AG04449 (cell line): ENCODE results near the gene SNCAIP.

Experiments
- CTCF ChIA-PET: fragments of 350-600 bp; formaldehyde crosslinking; extraction: SDS; loops from one replicate; lab custom pipeline; 2021; ENCODE audit warnings: antibody characterized with exemption; lab: Yijun Ruan, JAX
- POLR2A ChIA-PET: fragments of 400-600, 350-600 bp; formaldehyde crosslinking; extraction: SDS; loops from one replicate; lab custom pipeline; 2020; ENCODE audit warnings: antibody characterized with exemption, inconsistent platforms; lab: Yijun Ruan, JAX
- DNase-seq: peaks from one replicate; pipeline ENCODE4 v3.0.0-alpha.2; 2010; ENCODE audit warnings: low read depth, low spot score
- H3K4me3 ChIP-seq: 2 replicates; pipeline ENCODE4 v1.5.1; 2011; ENCODE audit warnings: low read depth, mild to moderate bottlenecking, control low read depth, low read length
- TF ChIP-seq, protein P1 (sequence below): IDR thresholded peaks from one replicate; pipeline ENCODE4 v1.5.1; 2011; ENCODE audit warnings: mild to moderate bottlenecking, moderate library complexity, low read length, control low read depth, inconsistent platforms; ENCODE audit not compliant: insufficient read depth; ENCODE audit errors: missing control alignments

Gene SNCAIP

DNA sequence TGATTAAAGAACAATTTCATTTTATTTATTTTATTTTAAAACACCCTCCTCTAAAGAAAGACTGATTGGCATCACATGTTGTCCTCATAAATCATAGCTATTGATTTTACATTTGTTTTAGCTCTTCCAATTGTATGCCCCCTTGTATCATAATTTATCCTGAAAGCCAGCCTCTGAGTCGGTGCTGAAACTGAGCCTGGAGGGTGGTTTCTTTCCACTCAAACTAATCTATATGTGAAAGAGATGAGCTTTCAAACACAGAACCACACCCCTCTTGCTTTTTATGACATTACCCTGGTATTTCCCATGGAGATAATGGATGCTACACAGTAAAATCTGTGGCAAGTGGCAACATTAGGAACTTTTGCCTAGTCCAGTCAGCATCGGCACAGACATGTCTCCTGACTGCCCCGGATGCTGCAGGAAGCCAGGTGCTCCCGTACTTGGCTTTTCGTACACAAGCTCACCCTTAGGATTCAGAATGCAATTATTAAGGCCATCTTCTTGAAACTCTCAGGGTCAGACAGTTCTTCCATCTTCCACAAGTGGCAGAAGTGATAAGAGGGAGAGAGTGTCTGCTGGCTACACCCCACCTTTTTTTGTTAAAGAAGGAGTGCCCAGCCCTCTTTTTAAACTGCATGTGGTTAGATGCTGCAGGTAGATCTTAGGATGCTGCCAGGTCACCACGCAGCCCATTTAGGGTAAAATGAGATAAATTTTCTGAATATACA is 91.1 kb downstream of the SNCAIP start:
- no peak for DNase-seq
- no peak overlapping the region for H3K4me3 ChIP-seq
- TF ChIP-seq, protein P1, sequence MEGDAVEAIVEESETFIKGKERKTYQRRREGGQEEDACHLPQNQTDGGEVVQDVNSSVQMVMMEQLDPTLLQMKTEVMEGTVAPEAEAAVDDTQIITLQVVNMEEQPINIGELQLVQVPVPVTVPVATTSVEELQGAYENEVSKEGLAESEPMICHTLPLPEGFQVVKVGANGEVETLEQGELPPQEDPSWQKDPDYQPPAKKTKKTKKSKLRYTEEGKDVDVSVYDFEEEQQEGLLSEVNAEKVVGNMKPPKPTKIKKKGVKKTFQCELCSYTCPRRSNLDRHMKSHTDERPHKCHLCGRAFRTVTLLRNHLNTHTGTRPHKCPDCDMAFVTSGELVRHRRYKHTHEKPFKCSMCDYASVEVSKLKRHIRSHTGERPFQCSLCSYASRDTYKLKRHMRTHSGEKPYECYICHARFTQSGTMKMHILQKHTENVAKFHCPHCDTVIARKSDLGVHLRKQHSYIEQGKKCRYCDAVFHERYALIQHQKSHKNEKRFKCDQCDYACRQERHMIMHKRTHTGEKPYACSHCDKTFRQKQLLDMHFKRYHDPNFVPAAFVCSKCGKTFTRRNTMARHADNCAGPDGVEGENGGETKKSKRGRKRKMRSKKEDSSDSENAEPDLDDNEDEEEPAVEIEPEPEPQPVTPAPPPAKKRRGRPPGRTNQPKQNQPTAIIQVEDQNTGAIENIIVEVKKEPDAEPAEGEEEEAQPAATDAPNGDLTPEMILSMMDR: no peak
- CTCF ChIA-PET: interaction anchor here (1.1 to 1.3 kb wide), 2 partner anchors 14 to 209 kb away, joined by 3 read pairs; no protein-coding TSS in a partner anchor
- POLR2A ChIA-PET: no interaction called here

DNA sequence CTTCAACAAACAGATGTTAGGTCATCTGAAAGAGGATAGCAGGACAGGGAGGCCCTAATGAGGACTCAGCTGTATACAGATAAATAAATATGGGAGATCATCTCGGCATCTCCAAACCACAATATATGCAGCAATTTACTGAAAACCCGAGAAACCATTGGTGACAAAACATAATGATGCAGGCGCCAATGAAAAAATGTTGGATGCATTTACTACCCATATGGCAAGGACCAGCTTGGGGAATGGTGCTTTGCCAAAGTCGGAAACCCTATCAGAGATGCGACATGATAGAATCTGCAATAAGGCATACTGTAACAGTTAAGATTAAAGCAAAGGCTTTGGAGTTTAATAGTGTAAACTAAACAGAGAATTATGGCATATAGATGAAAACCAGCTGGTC is 92.0 kb downstream of the SNCAIP start:
- no peak for DNase-seq
- ChIA-PET POLR2A (no interaction called here), CTCF (interaction anchor here (1.3 to 2.9 kb wide), 2 partner anchors 12 to 210 kb away, joined by 3 to 13 read pairs; no protein-coding TSS in a partner anchor)
- TF ChIP-seq, protein P1: no peak
- H3K4me3 ChIP-seq: no peak overlapping the region

DNA sequence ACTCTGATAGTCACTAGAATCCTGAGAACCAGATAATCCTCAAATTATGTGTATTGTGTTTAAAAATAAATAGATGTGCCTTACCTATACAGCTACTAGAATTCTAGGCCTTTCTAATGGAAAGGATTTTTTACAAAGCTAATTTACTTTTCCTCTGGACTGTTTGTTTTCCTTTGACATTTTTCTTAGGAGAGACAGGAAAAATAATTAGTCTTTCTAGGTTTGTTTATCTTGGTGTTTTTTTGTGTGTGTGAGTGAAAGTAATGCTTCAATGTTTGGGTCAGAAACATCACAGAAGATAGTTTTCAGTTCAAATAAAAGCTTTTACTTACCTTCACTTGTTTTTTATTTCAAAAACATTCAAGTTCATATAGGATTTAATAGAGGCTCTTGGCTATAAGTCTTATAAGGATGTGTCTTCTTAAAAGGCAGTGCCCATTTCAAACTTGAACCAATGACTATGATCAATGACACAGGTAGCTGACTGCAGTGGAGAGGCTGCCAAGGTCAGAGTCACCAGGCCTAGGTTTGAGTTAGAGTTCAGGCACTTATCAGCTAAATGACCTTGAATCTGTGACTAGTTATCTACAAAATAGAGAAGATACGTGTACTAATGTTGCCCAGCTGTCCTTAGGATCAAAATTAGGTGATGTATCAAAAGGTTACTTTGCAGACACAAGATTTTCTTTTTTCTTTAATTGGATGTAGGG is 92.8 kb downstream of the SNCAIP start:
- POLR2A ChIA-PET: no interaction called here
- no peak for DNase-seq
- TF ChIP-seq, protein P1: no peak
- no peak overlapping the region for H3K4me3 ChIP-seq
- CTCF ChIA-PET: interaction anchor here (2.9 kb wide), 1 partner anchor 11 kb away, joined by 13 read pairs; no protein-coding TSS in a partner anchor

GRCh38 chr5:122405751-122406150 is 93.7 kb downstream of the SNCAIP start:
- CTCF ChIA-PET: interaction anchor here (2.9 kb wide), 1 partner anchor 10 kb away, joined by 13 read pairs; no protein-coding TSS in a partner anchor

DNA sequence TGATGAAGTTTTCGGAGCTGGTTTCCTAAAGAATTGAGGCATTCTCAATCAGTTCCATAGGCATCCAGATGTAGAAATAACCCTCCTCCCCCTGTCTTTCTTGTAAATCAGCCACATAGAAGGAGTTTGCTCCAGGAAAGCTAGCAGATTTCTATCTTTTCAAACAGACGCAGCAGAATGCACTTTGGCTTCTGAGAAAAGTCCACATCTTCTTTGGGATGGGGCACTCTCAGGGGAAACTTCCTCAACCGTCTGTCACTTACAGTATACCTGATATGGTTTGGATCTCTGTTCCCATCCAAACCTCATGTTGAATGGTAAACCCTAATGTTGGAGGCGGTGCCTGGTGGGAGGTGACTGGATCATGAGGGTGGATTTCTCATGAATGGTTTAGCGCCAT is 94.1 kb downstream of the SNCAIP start:
- TF ChIP-seq, protein P1: no peak
- no peak for DNase-seq
- ChIA-PET CTCF (interaction anchor here (2.9 kb wide), 1 partner anchor 10 kb away, joined by 13 read pairs; no protein-coding TSS in a partner anchor), POLR2A (no interaction called here)
- H3K4me3 ChIP-seq: no peak overlapping the region

More at GRCh38 chr5:122405751-122406150, 93.7 kb downstream of the SNCAIP start:
- DNase-seq: no peak
- TF ChIP-seq, protein P1: no peak
- POLR2A ChIA-PET: no interaction called here
- H3K4me3 ChIP-seq: no peak overlapping the region
